Measurements from ENCODE around the gene ZBTB34.

ZBTB34 gene

GRCh38 chr9:126932871-126933321, 72.5 kb downstream of the ZBTB34 start:
- no peak for DNase-seq

- no peak for DNase-seq
These were observed 73.0 kb downstream of the ZBTB34 start for GRCh38 chr9:126933334-126933980.

DNA sequence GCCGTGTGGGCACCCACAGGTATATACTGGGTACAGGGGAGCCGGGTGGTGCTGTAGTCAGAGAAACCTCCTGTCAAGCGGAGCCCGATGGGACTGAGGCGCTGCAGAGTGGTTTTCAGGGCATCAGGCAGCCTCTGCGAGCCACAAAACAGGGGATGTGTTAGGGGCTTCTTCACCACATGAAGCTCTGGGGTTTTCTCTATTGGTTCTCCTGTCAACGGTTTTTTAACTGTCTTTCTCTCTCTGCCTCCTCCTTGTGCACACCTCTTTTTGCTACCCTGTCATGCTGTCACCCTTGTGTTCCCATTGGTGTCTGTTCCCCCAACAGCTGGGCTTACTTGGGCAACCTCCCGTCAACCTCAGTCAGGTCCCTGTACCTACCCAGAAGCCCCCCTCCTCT, 74.0 kb downstream of the ZBTB34 start:
- no peak for DNase-seq
